GM10847 (cell line): ENCODE measurements around the gene SNAPIN.

Source experiments
- POLR2A ChIP-seq: IDR thresholded peaks from 2 replicates; pipeline ENCODE4 v1.6.1; 2011; ENCODE audit not compliant: insufficient read length; ENCODE audit errors: extremely low read depth

Gene SNAPIN

DNA sequence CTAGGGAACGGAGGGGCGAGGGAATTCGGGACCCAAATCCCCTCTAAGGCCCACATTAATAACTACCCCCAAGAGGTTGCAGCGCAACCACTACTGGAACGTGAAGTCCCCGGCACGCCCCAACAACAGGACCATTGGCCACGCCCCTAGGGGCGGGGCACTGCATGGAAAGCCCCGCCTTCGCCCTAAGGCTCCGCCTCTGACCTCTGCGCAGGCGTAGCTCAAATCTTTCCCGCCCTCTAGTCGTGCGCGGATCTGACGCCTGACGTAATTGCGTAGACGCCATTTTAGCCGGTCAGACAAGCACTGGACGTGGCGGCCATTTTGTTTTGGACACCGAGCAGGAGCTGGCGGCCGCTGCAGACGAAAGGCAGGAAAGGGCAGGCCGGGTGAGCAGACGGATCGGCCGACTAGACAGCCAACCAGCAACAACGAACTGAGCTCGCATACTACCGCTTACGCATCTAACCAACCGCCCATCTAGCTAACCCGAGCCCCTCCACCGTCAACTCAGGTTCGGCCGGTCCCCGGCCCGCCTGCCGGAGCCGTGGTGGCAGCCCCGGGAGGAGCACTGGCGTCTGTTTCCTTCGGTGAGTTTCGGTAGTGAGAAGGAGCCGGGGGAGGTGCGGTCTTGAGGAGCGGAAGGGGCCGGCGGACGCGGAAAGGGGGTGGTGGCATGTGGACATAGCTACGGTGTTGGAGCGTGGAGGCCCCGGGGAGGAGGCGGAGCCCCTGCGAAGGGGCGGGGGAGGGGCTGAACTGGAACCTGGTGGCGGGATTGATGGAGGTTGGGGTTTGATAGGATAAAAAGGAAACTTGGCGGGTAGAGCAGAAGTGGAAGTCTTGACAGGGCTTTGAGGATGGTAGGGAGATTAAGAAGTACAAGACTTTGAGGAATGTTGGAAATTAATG, 24.5 kb upstream of the SNAPIN start, which contains the start of gene CHTOP:
CHTOP (plus strand) TSS at position 313 of the 912 bp plus-strand sequence. CDS start 2,523 bp downstream, outside the sequence.
- TF ChIP-seq POLR2A: peak; percentile 92

DNA sequence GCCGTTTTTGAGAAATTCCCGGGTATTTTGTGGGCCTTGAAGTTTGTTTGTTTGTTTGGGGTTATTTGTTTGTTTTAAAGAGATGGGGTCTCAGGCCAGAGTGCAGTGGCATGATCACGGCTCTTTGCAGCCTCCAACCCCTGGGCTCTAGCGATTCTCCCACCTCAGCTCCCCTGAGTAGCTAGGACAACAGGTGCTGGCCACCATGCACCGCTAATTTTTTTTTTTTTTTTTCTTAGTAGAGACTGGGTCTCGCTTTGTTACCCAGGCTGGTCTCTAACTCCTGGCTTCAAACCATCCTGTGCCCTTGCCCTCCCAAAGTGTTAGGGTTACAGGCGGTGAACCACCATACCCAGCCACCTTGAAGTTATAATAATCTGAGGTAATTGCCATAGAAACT, 22.6 kb upstream of the SNAPIN start:
- TF ChIP-seq POLR2A: no peak

DNA sequence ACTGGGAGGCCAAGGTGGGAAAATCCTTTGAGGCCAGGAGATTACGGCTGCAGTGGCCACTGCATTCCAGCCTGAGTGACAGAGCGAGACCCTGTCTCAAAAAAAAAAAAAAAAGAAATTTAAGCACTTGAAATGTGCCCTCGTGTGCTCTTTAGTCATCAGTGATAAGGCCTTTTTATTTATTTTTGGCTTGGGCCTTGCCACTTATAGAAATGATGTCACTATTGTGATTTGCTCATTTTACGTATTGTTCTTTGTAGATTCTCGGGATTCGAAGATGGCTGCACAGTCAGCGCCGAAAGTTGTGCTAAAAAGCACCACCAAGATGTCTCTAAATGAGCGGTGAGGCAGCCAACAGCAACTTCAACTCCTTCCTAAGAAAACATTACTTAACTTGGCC, 22.2 kb upstream of the SNAPIN start:
- no peak for TF ChIP-seq POLR2A

DNA sequence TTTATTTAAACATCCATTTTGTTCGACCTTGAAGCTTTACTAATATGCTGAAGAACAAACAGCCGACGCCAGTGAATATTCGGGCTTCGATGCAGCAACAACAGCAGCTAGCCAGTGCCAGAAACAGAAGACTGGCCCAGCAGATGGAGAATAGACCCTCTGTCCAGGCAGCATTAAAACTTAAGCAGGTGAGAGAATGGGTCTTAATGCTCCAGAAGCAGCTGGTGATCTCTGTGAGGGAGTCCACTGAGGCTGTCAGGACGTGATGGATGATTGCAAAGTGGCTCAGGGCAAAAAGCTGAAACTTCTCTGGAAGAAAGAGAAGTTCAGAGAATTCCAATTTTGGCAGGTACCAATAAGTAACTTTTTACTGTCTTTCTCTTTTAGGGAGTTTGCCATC, 20.2 kb upstream of the SNAPIN start:
- TF ChIP-seq POLR2A: no peak

DNA sequence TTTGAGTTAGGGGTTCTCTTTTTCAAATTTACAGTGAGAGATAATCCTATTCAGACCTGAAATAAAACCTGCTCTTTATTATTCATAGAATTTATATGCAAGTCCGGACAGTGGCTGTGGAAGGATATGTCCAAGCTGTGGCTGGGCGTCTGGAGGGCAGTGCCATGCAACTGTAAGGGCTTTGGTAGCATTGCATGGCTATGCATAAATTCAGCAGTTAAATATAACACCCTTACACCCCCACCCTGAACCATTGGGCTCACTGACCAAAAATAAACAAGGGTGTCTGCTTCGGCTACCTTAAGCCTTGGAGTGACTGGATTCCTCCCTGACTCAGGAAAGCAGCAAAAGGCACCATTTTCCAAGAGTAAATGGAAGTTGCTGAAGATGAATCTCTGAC, 19.2 kb upstream of the SNAPIN start:
- TF ChIP-seq POLR2A: no peak

DNA sequence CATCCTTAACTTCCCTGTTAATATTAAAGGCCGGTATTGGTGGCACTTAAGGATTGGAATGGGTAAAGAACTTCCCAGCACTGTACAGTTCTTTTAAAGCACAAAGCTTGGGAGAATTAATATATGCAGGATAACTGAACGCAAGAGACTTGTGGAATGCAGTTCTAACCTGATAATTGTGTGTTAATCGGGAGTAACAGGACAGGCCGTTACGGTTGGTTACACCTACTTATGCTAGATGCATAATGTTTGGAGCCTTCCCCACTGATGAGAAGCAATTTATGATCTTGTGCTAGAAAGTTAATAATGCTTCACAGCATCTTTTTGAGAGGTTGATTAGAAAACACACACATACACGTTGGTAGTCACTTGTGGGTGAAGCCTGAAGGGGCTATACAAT, 17.6 kb upstream of the SNAPIN start:
- no peak for TF ChIP-seq POLR2A

DNA sequence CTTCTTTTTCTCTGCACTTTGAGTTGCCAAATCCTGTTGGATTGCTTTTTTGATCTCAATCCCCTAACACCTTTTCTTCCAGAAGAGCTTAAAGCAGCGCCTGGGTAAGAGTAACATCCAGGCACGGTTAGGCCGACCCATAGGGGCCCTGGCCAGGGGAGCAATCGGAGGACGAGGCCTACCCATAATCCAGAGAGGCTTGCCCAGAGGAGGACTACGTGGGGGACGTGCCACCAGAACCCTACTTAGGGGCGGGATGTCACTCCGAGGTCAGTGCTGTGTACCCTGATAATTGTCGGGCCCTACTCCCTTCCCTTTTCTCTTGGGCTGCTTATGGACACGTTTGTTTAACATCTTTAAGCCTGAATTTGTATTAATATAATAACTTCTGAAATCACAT, 16.3 kb upstream of the SNAPIN start:
- no peak for TF ChIP-seq POLR2A

DNA sequence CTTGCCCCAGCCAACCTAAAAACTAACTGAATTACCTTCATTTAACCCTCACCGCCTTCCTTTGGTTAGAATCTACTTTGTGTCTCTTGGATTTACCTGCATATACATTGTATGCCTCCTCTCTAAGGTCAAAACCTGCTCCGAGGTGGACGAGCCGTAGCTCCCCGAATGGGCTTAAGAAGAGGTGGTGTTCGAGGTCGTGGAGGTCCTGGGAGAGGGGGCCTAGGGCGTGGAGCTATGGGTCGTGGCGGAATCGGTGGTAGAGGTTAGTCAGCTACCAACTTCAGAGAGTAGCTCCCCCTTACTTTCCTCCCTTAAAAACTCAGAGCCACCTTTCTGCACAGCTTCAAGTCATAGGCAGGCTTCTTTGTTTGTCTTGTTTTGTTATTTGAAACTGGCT, 15.4 kb upstream of the SNAPIN start:
- TF ChIP-seq POLR2A: no peak

DNA sequence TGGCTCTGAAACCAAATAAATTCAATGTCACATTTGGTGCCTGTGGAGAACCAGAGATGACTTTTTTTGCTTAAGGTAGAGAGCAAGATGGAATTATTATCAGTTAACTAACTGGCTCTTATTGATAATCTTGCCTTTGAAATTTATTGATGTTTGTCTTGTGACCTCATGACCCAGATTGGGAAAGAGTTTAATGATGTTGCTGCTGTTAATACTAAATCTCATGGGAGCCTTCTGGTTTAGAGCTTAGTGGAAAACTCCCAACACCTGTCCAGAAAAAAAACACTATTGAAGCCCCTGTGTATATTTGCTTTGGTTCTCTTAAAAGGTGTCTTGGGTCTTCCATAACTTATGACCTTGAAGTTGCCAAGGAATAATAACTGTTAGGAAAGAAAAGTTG, 14.7 kb upstream of the SNAPIN start:
- no peak for TF ChIP-seq POLR2A

DNA sequence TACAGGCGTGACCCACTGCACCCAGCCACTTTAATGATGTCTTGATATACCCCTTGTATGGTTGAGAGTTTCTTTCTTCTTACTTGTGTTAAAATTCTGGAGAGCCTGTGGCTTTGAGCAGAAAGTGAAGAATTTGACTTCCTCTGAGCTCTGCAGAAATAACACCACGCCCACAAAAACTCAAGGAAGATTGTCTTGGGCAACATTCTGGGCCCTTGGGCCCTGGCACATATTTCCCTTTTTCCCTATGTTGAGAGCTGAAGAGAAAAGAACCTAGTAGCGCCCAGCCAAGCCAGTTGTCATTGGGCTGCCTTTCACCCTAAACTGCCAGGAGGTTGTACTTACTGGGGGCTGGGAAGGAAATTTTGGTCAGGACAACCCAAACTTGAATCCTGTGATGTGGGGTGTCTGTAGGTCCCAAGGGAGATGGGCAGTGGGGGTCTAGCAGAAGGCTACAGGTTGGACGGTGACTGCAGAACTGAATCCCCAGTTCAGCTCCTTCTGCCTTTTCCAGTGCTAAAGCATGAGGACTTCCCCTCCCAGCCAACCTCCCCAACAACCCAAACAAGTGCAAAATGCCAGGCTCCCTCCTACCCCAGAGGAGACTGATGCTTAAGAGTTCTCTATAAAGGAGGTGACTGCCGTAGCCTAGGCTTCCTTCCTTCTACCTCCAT, 11.7 kb upstream of the SNAPIN start:
- no peak for TF ChIP-seq POLR2A

DNA sequence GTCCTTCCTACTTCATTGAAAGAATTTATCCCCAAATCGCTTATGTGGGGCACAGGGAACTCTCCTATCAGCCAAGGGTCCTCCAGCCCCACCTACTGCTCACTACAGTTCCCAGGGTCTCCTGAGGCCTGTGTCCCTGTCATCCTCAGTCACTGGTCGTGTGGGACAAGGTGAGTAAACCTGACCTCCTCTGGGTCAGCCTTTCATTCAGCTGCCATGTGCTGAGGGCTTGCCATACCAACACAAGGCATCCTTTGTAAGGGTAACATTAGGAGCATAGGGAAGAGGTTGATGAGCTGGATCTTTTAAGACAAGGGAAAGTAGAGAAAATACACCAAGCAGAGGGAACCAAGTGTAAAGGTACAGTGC, 11.2 kb upstream of the SNAPIN start:
- TF ChIP-seq POLR2A: no peak

DNA sequence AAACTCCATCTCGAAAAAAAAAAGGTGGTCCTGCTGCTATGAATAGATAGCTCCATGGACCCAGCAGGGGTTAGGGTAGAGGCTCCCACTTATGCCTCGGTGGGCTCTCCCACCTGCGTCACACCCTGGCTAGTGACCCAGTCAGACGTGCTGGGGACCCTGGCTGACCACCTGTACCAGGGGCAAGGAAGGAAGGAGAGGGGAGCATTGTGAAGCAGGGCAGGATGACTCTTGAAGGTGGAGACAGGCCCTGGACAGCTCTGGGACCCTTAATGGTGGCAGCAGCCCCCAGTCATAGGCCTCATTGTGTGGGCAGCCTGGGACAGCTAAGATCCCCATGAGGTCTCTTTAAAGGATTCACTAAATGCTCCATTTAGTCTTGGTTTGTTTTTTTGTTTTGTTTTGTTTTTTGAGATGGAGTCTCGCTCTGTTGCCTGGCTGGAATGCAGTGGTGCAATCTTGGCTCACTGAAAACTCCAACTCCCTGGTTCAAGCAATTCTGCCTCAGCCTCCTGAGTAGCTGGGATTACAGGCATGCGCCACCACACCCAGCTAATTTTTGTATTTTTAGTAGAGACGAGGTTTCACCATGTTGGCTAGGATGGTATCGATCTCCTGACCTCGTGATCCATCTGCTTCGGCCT, 10.4 kb upstream of the SNAPIN start:
- no peak for TF ChIP-seq POLR2A

DNA sequence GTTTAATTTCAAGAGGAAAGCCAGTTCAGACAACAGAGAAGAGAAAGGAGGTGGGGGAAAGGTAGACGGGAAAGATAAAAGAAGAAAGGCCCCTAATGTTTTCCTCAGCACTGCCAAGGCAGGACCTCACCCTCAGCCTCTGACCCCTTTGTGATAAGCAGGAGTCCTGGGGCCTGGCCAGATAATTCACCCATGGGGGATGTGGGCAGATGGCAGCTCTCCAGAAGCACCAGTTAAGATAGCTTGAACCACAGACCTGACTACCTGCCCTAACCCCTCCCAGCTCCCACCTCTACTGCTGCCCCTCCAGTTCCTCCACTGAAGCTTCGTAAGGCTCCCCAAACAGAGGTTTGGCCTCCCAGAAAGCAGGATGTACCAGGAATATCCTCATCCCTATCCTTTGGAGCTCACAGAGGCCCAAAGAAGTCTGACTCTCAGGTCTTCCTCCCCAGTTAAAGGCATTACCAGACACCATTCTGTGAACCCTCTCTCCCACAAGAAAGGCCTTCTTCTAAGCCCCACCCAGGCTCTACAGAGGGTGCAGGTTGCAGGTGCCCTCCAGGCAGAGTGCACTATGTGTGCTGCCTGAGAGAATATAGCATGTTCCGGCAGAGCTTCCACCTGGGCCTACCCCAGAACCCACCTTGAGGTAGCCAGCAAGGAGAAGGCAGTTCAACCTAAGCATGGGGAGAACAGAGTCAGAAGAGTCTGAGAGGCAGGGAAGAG, 9.2 kb upstream of the SNAPIN start:
- no peak for TF ChIP-seq POLR2A

DNA sequence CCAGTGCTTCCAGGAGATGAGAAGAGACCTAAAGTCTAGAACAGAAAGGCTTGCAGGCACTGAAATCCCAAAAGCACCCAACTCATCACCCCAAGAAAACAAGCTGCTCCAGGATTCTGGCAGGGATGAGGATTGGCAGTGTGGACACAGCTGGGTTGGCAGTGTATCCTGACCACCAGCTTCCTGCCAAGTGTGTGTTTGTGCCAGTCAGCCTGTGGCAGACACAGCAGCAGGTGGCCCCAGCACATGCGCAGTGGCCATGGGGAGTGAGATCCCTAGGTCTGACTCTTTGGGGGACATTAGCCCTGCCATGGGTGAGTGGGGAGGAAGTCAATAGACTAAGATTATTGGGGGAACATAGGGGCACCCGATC, 8.7 kb upstream of the SNAPIN start:
- no peak for TF ChIP-seq POLR2A

DNA sequence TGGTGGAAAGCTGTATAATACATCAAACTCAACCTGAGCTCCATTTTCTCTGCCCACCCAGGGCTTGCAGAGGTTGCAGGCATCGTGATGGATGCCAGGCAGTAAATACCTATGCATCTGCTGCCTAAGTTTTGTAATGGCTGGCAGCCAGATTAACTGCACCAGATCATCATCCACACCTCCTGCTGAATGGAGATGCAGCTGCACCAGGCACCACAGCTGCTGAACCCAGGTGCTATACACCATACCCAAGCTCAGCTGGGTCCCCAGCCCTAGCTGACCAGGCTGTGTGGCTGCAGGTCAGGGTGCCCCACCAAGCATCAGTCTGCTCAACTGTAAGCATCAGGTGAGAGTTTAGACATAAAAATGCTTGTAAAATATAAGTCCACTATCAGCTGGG, 6.7 kb upstream of the SNAPIN start:
- no peak for TF ChIP-seq POLR2A

DNA sequence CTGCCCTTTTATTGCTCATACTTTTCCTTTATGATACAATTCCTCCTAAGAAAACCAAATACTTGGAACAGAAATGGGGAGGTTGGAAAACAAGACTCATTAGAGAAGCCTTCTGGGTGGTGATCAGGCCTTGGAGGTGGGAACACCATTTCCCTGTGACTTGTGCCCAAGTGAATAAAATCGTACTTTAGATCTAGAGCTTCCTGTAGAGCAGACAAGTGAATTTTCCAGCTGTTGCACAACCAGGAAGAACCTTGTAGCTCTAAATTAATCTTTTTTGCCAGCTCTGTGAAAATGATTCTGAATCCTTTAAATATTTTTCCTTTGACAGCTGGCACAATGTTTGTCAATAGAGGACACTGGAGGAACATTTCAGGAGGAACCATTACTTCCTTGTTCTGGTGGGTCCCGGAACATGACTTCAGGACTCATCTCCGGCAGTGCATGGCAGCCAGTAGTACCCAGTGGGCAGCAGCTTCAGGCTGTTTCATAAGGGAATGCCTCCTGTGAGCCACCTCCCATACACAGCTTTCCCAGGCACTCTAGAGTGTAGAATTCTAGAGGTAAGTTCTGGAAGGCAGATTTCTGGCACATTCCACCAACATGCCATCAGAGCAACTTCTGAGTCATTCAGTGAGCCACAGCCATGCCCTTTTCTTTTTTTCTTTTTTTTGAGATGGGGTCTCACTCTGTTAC, 5.5 kb upstream of the SNAPIN start:
- no peak for TF ChIP-seq POLR2A
